Chondrocyte (in vitro differentiated cells): ENCODE measurements around the gene PYDC2. TPM values are rescaled to one million over a fixed set of nuclear protein-coding genes. Genes with fewer than 3 reads are reported as not detected.

ENCODE experiments used
- DNase-seq: peaks from one replicate; pipeline ENCODE4 v3.0.0; 2021; ENCODE audit warnings: mixed read lengths, low spot score
- H3K27ac Mint-ChIP-seq: one replicate; pipeline ENCODE4 v1.8.0; 2021; ENCODE audit warnings: mild to moderate bottlenecking, moderate library complexity, mixed read lengths; ENCODE audit not compliant: unreplicated experiment
- H3K27me3 Mint-ChIP-seq: 2 replicates; pipeline ENCODE4 v1.8.0; 2021; ENCODE audit warnings: low read depth, mixed read lengths
- H3K36me3 Mint-ChIP-seq: 2 replicates; pipeline ENCODE4 v1.8.0; 2021; ENCODE audit warnings: low read depth, mixed read lengths
- H3K4me1 Mint-ChIP-seq: 2 replicates; pipeline ENCODE4 v1.8.0; 2021; ENCODE audit warnings: low read depth, mild to moderate bottlenecking, mixed read lengths
- H3K4me3 Mint-ChIP-seq: one replicate; pipeline ENCODE4 v1.8.0; 2021; ENCODE audit warnings: mild to moderate bottlenecking, moderate library complexity, mixed read lengths; ENCODE audit not compliant: unreplicated experiment
- H3K9me3 Mint-ChIP-seq: 2 replicates; pipeline ENCODE4 v1.8.0; 2021; ENCODE audit warnings: low read depth, mixed read lengths
- CTCF ChIP-seq: fragments of 200-600 bp; sonication (generic); IDR thresholded peaks from 2 replicates; pipeline ENCODE4 v1.5.0; 2021; ENCODE audit warnings: antibody characterized with exemption, mild to moderate bottlenecking, moderate library complexity
- long read RNA-seq: library from polyadenylated mRNA; stranded (forward); transcript quantifications from one replicate; pipeline ENCODE4 v2.0.0, GENCODE V29; 2021
- total RNA-seq: library from RNA; stranded (reverse); gene quantifications from 3 replicates; pipeline ENCODE4 v1.2.1, GENCODE V29; 2021

The PYDC2 gene
- total RNA-seq, result not detected in 3 replicates
- long read RNA-seq, result 0 reads

GRCh38 chr3:191461113-191461595 lies at the start of gene PYDC2:
Gene PYDC2, plus strand, starts transcription at chr3:191461163. Its CDS starts 0 bp downstream, at chr3:191461163.
- no peak within 1 kb of the TSS for H3K27ac Mint-ChIP-seq
- no peak within 1 kb of the TSS for H3K4me3 Mint-ChIP-seq
- H3K27me3 Mint-ChIP-seq, result peaks cover 4% of the 10 kb centered on the region
- no peak for DNase-seq
- no peak for TF ChIP-seq CTCF
- H3K36me3 Mint-ChIP-seq, result no peaks in the 10 kb centered on the region
- no peaks in the 10 kb centered on the region for H3K9me3 Mint-ChIP-seq
- no peaks in the 10 kb centered on the region for H3K4me1 Mint-ChIP-seq

- no peaks in the 10 kb centered on the region for H3K27me3 Mint-ChIP-seq
- peaks cover 10% of the 10 kb centered on the region for H3K4me1 Mint-ChIP-seq
- DNase-seq, result no peak
Measured at GRCh38 chr3:191412759-191413158, 48.2 kb upstream of the PYDC2 start.

GRCh38 chr3:191414286-191414685 lies 46.7 kb upstream of the PYDC2 start:
- H3K9me3 Mint-ChIP-seq, result peaks cover 13% of the 10 kb centered on the region
- H3K36me3 Mint-ChIP-seq, result peaks cover 5% of the 10 kb centered on the region
- H3K4me3 Mint-ChIP-seq, result no peak overlapping the region
- DNase-seq, result no peak
- peaks cover 10% of the 10 kb centered on the region for H3K4me1 Mint-ChIP-seq
- TF ChIP-seq CTCF, result no peak
- H3K27ac Mint-ChIP-seq, result no peak overlapping the region
- H3K27me3 Mint-ChIP-seq, result no peaks in the 10 kb centered on the region

More at GRCh38 chr3:191412759-191413158, 48.2 kb upstream of the PYDC2 start:
- Mint-ChIP-seq H3K36me3 (peaks cover 5% of the 10 kb centered on the region), H3K4me3 (no peak overlapping the region), H3K9me3 (peaks cover 19% of the 10 kb centered on the region), H3K27ac (peak overlapping the region; percentile 71)
- no peak for TF ChIP-seq CTCF

- H3K36me3 Mint-ChIP-seq, result peaks cover 4% of the 10 kb centered on the region
- no peak for TF ChIP-seq CTCF
- peaks cover 10% of the 10 kb centered on the region for H3K4me1 Mint-ChIP-seq
- peaks cover 8% of the 10 kb centered on the region for H3K9me3 Mint-ChIP-seq
- no peak overlapping the region for H3K27ac Mint-ChIP-seq
- DNase-seq, result no peak
- no peak overlapping the region for H3K4me3 Mint-ChIP-seq
- H3K27me3 Mint-ChIP-seq, result no peaks in the 10 kb centered on the region
Measured at GRCh38 chr3:191414732-191415131, 46.2 kb upstream of the PYDC2 start.

GRCh38 chr3:191415566-191415965 lies 45.4 kb upstream of the PYDC2 start:
- H3K4me3 Mint-ChIP-seq, result no peak overlapping the region
- H3K27me3 Mint-ChIP-seq, result no peaks in the 10 kb centered on the region
- peaks cover 10% of the 10 kb centered on the region for H3K4me1 Mint-ChIP-seq
- H3K27ac Mint-ChIP-seq, result no peak overlapping the region
- H3K36me3 Mint-ChIP-seq, result no peaks in the 10 kb centered on the region
- no peak for TF ChIP-seq CTCF
- peaks cover 2% of the 10 kb centered on the region for H3K9me3 Mint-ChIP-seq
- DNase-seq, result no peak
